Suprapubic skin (tissue), 4 donors: Measurements from ENCODE around the gene AJAP1. TPM values are rescaled to one million over a fixed set of nuclear protein-coding genes. Genes with fewer than 3 reads are reported as not detected.

Experiments used
- DNase-seq, 2 donors: peaks; one replicate each; pipeline ENCODE4 v3.0.0-alpha.2; 2019; ENCODE audit warnings: low spot score in 2 of 2
- H3K27ac ChIP-seq: fragments of 200-600 bp; sonication (generic); one replicate; pipeline ENCODE4 v1.5.1; 2019
- H3K27me3 ChIP-seq: fragments of 200-600 bp; sonication (generic); one replicate; pipeline ENCODE4 v1.5.1; 2019
- H3K36me3 ChIP-seq: fragments of 200-600 bp; sonication (generic); one replicate; pipeline ENCODE4 v1.5.1; 2019
- H3K4me1 ChIP-seq: fragments of 200-600 bp; sonication (generic); one replicate; pipeline ENCODE4 v1.5.1; 2019
- H3K4me3 ChIP-seq: fragments of 200-600 bp; sonication (generic); one replicate; pipeline ENCODE4 v1.5.1; 2019; ENCODE audit warnings: mild to moderate bottlenecking
- H3K9me3 ChIP-seq: fragments of 200-600 bp; sonication (generic); one replicate; pipeline ENCODE4 v1.5.1; 2019
- CTCF ChIP-seq, 2 donors: fragments of 200-600 bp in 1 of 2; fragments of 450-650 bp in 1 of 2; sonication (generic) in 1 of 2; IDR thresholded peaks; one replicate each; pipeline ENCODE4 v1.5.1; 2016 to 2019; ENCODE audit warnings: antibody characterized with exemption in 2 of 2, mild to moderate bottlenecking in 1 of 2, moderate library complexity in 1 of 2
- EP300 ChIP-seq: sonication (generic); formaldehyde crosslinking; IDR thresholded peaks from one replicate; pipeline ENCODE4 v1.6.1; 2017; ENCODE audit warnings: antibody characterized with exemption
- POLR2A ChIP-seq, 2 donors: fragments of 450-650 bp; IDR thresholded peaks; one replicate each; pipeline ENCODE4 v1.6.1; 2017; ENCODE audit warnings: antibody characterized with exemption in 2 of 2, mild to moderate bottlenecking in 2 of 2, moderate library complexity in 2 of 2
- POLR2AphosphoS5 ChIP-seq, 3 donors: sonication (generic); formaldehyde crosslinking; IDR thresholded peaks; one replicate each; pipeline ENCODE4 v1.6.1; 2017; ENCODE audit warnings: antibody characterized with exemption in 3 of 3
- WGBS: methylation state at CpG from one replicate; pipeline ENCODE4 v1.1.5; 2018; 5-methylcytosine and 5-hydroxymethylcytosine counted together
- total RNA-seq, 4 donors: library from RNA; depleted of rRNA; stranded (reverse); fragments of >200 nt; gene quantifications; one replicate each; pipeline ENCODE4 v1.1.0, GENCODE V29; 2016

Gene AJAP1
- total RNA-seq, 4 donors from 2014 or later = 0.11 to 2.3 (median 0.80) TPM

DNA sequence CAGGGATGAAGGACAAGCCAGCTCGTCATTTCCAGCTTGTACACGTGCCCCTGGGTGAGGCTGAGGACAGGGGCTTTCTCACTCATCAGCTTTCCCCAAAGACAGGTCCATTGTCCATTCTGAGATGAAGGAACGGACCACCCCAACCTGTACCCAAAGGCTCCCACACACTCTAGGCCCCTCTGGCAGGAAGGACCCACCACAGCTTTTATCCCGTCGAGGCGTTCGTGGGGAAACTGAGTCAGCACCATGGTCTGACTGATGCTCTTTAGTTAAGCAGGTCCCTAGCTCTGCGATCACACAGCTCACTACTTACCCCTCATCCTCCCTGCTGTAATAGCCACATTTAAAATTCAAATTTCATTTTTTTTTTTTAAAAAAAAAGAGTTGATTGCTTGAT lies 117.3 kb downstream of the AJAP1 start:
- DNase-seq = no peak
- Histone ChIP-seq H3K4me3 (no peak overlapping the region), H3K9me3 (no peaks in the 10 kb centered on the region), H3K4me1 (no peaks in the 10 kb centered on the region), H3K27ac (no peak overlapping the region), H3K27me3 (peaks cover 10% of the 10 kb centered on the region), H3K36me3 (no peaks in the 10 kb centered on the region)
- no peak for TF ChIP-seq POLR2AphosphoS5 (IDR thresholded peaks at IDR 0.05)
- no peak for TF ChIP-seq CTCF (IDR thresholded peaks at IDR 0.05)
- TF ChIP-seq EP300 = no peak
- no peak for TF ChIP-seq POLR2A (IDR thresholded peaks at IDR 0.05)
- 87% methylated on average over 6 of the region's 8 CpGs for WGBS

- Histone ChIP-seq H3K27ac (no peak overlapping the region), H3K36me3 (no peaks in the 10 kb centered on the region), H3K4me1 (no peaks in the 10 kb centered on the region), H3K9me3 (no peaks in the 10 kb centered on the region), H3K27me3 (peaks cover 10% of the 10 kb centered on the region), H3K4me3 (no peak overlapping the region)
- WGBS = 89% methylated on average over 32 of the region's 37 CpGs
- DNase-seq = no peak
- no peak for TF ChIP-seq POLR2A (IDR thresholded peaks at IDR 0.05)
- no peak for TF ChIP-seq POLR2AphosphoS5 (IDR thresholded peaks at IDR 0.05)
- no peak for TF ChIP-seq EP300
- no peak for TF ChIP-seq CTCF (IDR thresholded peaks at IDR 0.05)
Measured at GRCh38 chr1:4772294-4773010, 118.0 kb downstream of the AJAP1 start.

DNA sequence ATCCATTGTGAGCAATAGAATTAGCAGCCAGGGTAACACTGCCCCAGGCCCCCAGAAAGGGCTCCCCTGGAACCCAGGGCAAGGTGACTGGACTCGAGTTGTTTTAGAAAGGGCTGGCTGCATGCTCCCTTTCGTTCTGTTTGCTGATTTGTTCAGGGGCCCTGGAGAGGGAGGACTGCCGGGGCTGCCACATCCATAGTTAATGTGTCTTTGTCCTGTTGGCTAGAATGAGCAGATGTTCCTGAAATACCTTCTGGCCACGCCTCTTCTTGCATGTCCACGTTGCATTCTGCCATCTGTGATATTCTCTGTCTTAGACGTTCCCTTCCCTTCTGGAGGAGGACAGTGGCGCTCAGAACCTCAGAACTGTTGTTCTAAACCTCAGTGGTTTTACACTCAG lies 118.8 kb downstream of the AJAP1 start:
- no peak overlapping the region for H3K4me3 ChIP-seq
- TF ChIP-seq POLR2A (IDR thresholded peaks at IDR 0.05) (no peak), CTCF (IDR thresholded peaks at IDR 0.05) (no peak), EP300 (no peak), POLR2AphosphoS5 (IDR thresholded peaks at IDR 0.05) (no peak)
- no peaks in the 10 kb centered on the region for H3K9me3 ChIP-seq
- peaks cover 6% of the 10 kb centered on the region for H3K27me3 ChIP-seq
- 53% methylated on average over 7 of the region's 7 CpGs for WGBS
- no peaks in the 10 kb centered on the region for H3K36me3 ChIP-seq
- DNase-seq = no peak
- no peak overlapping the region for H3K27ac ChIP-seq
- no peaks in the 10 kb centered on the region for H3K4me1 ChIP-seq

DNA sequence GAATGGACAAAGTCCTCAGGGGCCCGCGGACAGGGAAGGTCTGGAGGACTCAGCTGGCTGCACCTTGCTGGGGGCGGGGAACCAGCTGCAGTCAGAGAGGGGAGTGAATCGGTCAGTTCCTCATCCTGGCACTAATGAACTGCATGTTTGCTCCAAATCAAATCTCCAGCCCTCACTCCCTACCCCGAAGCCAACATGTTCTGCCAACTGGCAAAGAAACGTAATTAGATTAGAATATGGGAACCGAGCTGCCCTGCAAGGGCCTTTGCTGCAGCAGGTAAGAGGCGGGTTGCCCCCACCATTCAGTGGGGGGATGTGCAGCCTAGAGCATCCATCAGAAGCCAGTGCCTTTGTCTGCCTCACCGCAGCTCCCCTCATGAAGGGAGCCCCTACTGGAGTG lies 121.1 kb downstream of the AJAP1 start:
- Histone ChIP-seq H3K36me3 (no peaks in the 10 kb centered on the region), H3K4me3 (no peak overlapping the region), H3K27me3 (peaks cover 6% of the 10 kb centered on the region), H3K4me1 (no peaks in the 10 kb centered on the region), H3K9me3 (no peaks in the 10 kb centered on the region), H3K27ac (no peak overlapping the region)
- 60% methylated on average over 7 of the region's 9 CpGs for WGBS
- no peak for DNase-seq
- TF ChIP-seq EP300 = no peak
- TF ChIP-seq CTCF (IDR thresholded peaks at IDR 0.05) = no peak
- no peak for TF ChIP-seq POLR2AphosphoS5 (IDR thresholded peaks at IDR 0.05)
- TF ChIP-seq POLR2A (IDR thresholded peaks at IDR 0.05) = no peak

DNA sequence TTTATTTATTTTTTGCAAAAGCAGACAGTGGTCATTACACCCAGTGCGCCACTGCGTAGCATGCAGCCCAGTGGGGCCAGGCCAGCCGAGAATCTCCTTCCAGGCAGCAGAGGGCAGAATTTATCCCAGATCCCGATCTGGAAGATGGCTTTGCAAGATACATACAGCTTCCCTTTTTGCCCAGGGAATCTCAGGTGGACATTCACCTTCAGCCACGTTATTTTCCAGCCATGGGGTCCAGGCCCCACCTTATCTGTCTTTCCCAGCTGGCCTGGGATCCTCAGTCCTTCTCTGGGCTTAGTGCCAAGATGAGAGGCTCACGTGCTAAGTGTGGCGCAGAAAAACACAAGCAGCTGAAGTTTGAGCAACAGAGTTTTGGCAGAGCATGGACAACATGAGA lies 123.6 kb downstream of the AJAP1 start:
- Histone ChIP-seq H3K27ac (no peak overlapping the region), H3K9me3 (no peaks in the 10 kb centered on the region), H3K4me3 (no peak overlapping the region), H3K27me3 (peaks cover 6% of the 10 kb centered on the region), H3K36me3 (no peaks in the 10 kb centered on the region), H3K4me1 (no peaks in the 10 kb centered on the region)
- 30% methylated on average over 7 of the region's 7 CpGs for WGBS
- TF ChIP-seq POLR2AphosphoS5 (IDR thresholded peaks at IDR 0.05) = no peak
- peak in 1 of 2 donors; percentile 27 for TF ChIP-seq CTCF (IDR thresholded peaks at IDR 0.05)
- DNase-seq = no peak
